Measurements from ENCODE around the gene WIF1. TPM values are rescaled to one million over a fixed set of nuclear protein-coding genes. Genes with fewer than 3 reads are reported as not detected.

WIF1 gene
- total RNA-seq = under 0.01 and 0.26 TPM in 2 replicates

GRCh38 chr12:65121049-65121955 lies at the start of gene WIF1:
WIF1 (minus strand) TSS chr12:65121305; CDS start chr12:65121191, 114 bp downstream.

GRCh38 chr12:65169320-65170208 lies 48.5 kb upstream of the WIF1 start, which contains the start of gene LEMD3:
LEMD3 (plus strand) TSS chr12:65169583; CDS start chr12:65169597, 14 bp downstream.

Other genes with a start within 250 kb of the WIF1 start
- gene LEMD3, start 48.3 kb upstream of the WIF1 start, total RNA-seq = 13.7 and 16.2 TPM in 2 replicates
- 21.4 and 23.3 TPM in 2 replicates for gene MSRB3, start 157.4 kb upstream of the WIF1 start, total RNA-seq

Measured in bronchial smooth muscle cell (primary cell).